GM19324 (cell line): ENCODE data around the gene MAML2.

Experiments used
- ATAC-seq: cut with Tn5 transposase; IDR thresholded peaks from one replicate; pipeline ENCODE4 v1.9.1; 2021; ENCODE audit warnings: mild to moderate bottlenecking, moderate library complexity; ENCODE audit not compliant: unreplicated experiment, low FRiP score

Gene MAML2

GRCh38 chr11:96145163-96145585 lies 197.8 kb downstream of the MAML2 start:
- ATAC-seq: no peak

- ATAC-seq: no peak
Observed at GRCh38 chr11:96144553-96144952, 198.4 kb downstream of the MAML2 start.

GRCh38 chr11:96143041-96143521 lies 199.9 kb downstream of the MAML2 start:
- ATAC-seq: no peak

- no peak for ATAC-seq
Observed at GRCh38 chr11:96141626-96142025, 201.4 kb downstream of the MAML2 start.

GRCh38 chr11:96139691-96140090 lies 203.3 kb downstream of the MAML2 start:
- ATAC-seq: no peak

GRCh38 chr11:96137373-96137772 lies 205.6 kb downstream of the MAML2 start:
- no peak for ATAC-seq

GRCh38 chr11:96136613-96137298 lies 206.2 kb downstream of the MAML2 start:
- ATAC-seq: no peak

- no peak for ATAC-seq
Observed at GRCh38 chr11:96134602-96135001, 208.4 kb downstream of the MAML2 start.

- ATAC-seq: no peak
Observed at GRCh38 chr11:96132437-96132836, 210.6 kb downstream of the MAML2 start.

GRCh38 chr11:96130061-96130620 lies 212.9 kb downstream of the MAML2 start:
- ATAC-seq: peak; percentile 41

GRCh38 chr11:96127596-96127959 lies 215.4 kb downstream of the MAML2 start:
- no peak for ATAC-seq

GRCh38 chr11:96126917-96127595 lies 215.9 kb downstream of the MAML2 start:
- no peak for ATAC-seq

- ATAC-seq: no peak
Observed at GRCh38 chr11:96125400-96125799, 217.6 kb downstream of the MAML2 start.

GRCh38 chr11:96124155-96124554 lies 218.8 kb downstream of the MAML2 start:
- ATAC-seq: no peak

GRCh38 chr11:96123301-96123700 lies 219.7 kb downstream of the MAML2 start:
- no peak for ATAC-seq

GRCh38 chr11:96122601-96123074 lies 220.4 kb downstream of the MAML2 start:
- ATAC-seq: no peak

GRCh38 chr11:96119211-96119610 lies 223.8 kb downstream of the MAML2 start:
- no peak for ATAC-seq

- ATAC-seq: no peak
Observed at GRCh38 chr11:96116376-96116775, 226.6 kb downstream of the MAML2 start.

GRCh38 chr11:96114178-96115064 lies 228.6 kb downstream of the MAML2 start:
- ATAC-seq: no peak

- ATAC-seq: no peak
Observed at GRCh38 chr11:96113193-96113681, 229.8 kb downstream of the MAML2 start.
